Measurements from ENCODE around the gene CCDC88C. TPM values are rescaled to one million over a fixed set of nuclear protein-coding genes. Genes with fewer than 3 reads are reported as not detected.

The CCDC88C gene, protein sequence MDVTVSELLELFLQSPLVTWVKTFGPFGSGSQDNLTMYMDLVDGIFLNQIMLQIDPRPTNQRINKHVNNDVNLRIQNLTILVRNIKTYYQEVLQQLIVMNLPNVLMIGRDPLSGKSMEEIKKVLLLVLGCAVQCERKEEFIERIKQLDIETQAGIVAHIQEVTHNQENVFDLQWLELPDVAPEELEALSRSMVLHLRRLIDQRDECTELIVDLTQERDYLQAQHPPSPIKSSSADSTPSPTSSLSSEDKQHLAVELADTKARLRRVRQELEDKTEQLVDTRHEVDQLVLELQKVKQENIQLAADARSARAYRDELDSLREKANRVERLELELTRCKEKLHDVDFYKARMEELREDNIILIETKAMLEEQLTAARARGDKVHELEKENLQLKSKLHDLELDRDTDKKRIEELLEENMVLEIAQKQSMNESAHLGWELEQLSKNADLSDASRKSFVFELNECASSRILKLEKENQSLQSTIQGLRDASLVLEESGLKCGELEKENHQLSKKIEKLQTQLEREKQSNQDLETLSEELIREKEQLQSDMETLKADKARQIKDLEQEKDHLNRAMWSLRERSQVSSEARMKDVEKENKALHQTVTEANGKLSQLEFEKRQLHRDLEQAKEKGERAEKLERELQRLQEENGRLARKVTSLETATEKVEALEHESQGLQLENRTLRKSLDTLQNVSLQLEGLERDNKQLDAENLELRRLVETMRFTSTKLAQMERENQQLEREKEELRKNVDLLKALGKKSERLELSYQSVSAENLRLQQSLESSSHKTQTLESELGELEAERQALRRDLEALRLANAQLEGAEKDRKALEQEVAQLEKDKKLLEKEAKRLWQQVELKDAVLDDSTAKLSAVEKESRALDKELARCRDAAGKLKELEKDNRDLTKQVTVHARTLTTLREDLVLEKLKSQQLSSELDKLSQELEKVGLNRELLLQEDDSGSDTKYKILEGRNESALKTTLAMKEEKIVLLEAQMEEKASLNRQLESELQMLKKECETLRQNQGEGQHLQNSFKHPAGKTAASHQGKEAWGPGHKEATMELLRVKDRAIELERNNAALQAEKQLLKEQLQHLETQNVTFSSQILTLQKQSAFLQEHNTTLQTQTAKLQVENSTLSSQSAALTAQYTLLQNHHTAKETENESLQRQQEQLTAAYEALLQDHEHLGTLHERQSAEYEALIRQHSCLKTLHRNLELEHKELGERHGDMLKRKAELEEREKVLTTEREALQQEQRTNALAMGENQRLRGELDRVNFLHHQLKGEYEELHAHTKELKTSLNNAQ (N-terminal part only)
- 68.0 TPM for total RNA-seq (ENCODE audit: unreplicated experiment)
- long read RNA-seq, partial matches to known transcripts, result 3 of 10 reads
- long read RNA-seq, other reads (novel, unspliced or antisense), result 7 of 10 reads

GRCh38 chr14:91417120-91417982 is at the start of gene CCDC88C:
CCDC88C (minus strand) TSS chr14:91417820; CDS start chr14:91417690, 130 bp downstream.
- peak; percentile 73 for DNase-seq
- no peaks in the 10 kb centered on the region for H3K36me3 Mint-ChIP-seq (ENCODE audit: unreplicated experiment)
- peak within 1 kb of the TSS; percentile 95 for H3K4me3 Mint-ChIP-seq (ENCODE audit: unreplicated experiment)
- H3K9me3 Mint-ChIP-seq (ENCODE audit: unreplicated experiment), result peaks cover 10% of the 10 kb centered on the region
- TF ChIP-seq, protein P1, sequence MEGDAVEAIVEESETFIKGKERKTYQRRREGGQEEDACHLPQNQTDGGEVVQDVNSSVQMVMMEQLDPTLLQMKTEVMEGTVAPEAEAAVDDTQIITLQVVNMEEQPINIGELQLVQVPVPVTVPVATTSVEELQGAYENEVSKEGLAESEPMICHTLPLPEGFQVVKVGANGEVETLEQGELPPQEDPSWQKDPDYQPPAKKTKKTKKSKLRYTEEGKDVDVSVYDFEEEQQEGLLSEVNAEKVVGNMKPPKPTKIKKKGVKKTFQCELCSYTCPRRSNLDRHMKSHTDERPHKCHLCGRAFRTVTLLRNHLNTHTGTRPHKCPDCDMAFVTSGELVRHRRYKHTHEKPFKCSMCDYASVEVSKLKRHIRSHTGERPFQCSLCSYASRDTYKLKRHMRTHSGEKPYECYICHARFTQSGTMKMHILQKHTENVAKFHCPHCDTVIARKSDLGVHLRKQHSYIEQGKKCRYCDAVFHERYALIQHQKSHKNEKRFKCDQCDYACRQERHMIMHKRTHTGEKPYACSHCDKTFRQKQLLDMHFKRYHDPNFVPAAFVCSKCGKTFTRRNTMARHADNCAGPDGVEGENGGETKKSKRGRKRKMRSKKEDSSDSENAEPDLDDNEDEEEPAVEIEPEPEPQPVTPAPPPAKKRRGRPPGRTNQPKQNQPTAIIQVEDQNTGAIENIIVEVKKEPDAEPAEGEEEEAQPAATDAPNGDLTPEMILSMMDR (IDR thresholded peaks at IDR 0.05; ENCODE audit: partially characterized antibody, unreplicated experiment), result no peak
- H3K27ac Mint-ChIP-seq (ENCODE audit: unreplicated experiment), result no peak within 1 kb of the TSS
- H3K27me3 Mint-ChIP-seq (ENCODE audit: unreplicated experiment), result peaks cover 13% of the 10 kb centered on the region
- H3K4me1 Mint-ChIP-seq (ENCODE audit: low read depth, unreplicated experiment), result peaks cover 24% of the 10 kb centered on the region

GRCh38 chr14:91466192-91466591 is 48.6 kb upstream of the CCDC88C start:
- Mint-ChIP-seq H3K36me3 (ENCODE audit: unreplicated experiment) (no peaks in the 10 kb centered on the region), H3K4me1 (ENCODE audit: low read depth, unreplicated experiment) (no peaks in the 10 kb centered on the region), H3K9me3 (ENCODE audit: unreplicated experiment) (no peaks in the 10 kb centered on the region), H3K4me3 (ENCODE audit: unreplicated experiment) (no peak overlapping the region), H3K27me3 (ENCODE audit: unreplicated experiment) (no peaks in the 10 kb centered on the region), H3K27ac (ENCODE audit: unreplicated experiment) (no peak overlapping the region)
- TF ChIP-seq, protein P1 (IDR thresholded peaks at IDR 0.05; ENCODE audit: partially characterized antibody, unreplicated experiment), result no peak
- no peak for DNase-seq

DNA sequence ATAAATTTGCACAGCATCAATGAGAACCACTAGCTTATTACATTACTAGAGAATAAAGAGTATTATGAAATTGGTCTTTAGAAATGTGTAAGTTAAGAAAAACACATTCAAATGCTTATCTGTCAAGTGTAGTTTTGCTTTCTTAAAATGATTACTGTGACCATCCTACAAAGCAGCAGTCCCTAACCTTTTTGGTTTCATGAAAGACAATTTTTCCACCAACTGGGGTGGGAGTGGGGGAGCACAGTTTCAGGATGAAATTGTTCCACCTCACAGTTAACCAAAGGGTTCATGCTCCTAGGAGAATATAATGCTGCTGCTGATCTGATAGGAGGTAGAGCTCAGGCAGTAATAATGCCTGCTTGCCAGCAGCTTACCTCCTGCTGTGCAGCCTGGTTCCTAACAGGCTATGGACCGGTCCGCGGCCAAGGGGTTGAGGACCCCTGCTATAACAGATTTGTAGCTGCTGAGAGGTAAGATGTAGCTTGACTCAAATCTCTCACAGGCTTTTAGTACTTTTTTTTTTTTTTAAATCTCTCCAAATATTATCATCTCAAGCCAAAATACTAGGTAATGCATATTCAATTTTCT is 47.1 kb upstream of the CCDC88C start:
- TF ChIP-seq, protein P1 (IDR thresholded peaks at IDR 0.05; ENCODE audit: partially characterized antibody, unreplicated experiment), result no peak
- no peaks in the 10 kb centered on the region for H3K4me1 Mint-ChIP-seq (ENCODE audit: low read depth, unreplicated experiment)
- H3K9me3 Mint-ChIP-seq (ENCODE audit: unreplicated experiment), result no peaks in the 10 kb centered on the region
- no peaks in the 10 kb centered on the region for H3K36me3 Mint-ChIP-seq (ENCODE audit: unreplicated experiment)
- H3K4me3 Mint-ChIP-seq (ENCODE audit: unreplicated experiment), result no peak overlapping the region
- H3K27me3 Mint-ChIP-seq (ENCODE audit: unreplicated experiment), result no peaks in the 10 kb centered on the region
- no peak overlapping the region for H3K27ac Mint-ChIP-seq (ENCODE audit: unreplicated experiment)
- DNase-seq, result no peak

DNA sequence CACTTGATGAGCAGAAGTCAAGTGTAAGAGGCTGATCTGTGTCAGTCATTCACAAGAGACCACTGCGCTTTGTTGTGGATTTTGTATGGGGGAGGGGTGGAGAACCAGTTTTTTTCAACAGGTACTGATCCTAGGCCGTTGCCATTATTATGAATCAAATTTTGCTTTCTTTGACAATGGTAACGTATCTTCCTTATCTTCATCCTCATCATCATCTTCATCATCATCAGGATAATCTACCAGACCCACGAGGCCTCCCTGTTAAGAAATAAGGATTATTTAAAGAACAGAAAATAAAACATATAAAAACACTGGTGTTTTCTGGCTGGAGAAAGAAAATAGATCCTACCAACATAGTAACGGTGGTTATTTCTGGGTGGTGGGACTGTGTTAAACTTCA is 41.0 kb upstream of the CCDC88C start:
- no peak overlapping the region for H3K4me3 Mint-ChIP-seq (ENCODE audit: unreplicated experiment)
- H3K36me3 Mint-ChIP-seq (ENCODE audit: unreplicated experiment), result no peaks in the 10 kb centered on the region
- peaks cover under 1% of the 10 kb centered on the region for H3K27me3 Mint-ChIP-seq (ENCODE audit: unreplicated experiment)
- H3K9me3 Mint-ChIP-seq (ENCODE audit: unreplicated experiment), result no peaks in the 10 kb centered on the region
- no peak for DNase-seq
- H3K4me1 Mint-ChIP-seq (ENCODE audit: low read depth, unreplicated experiment), result no peaks in the 10 kb centered on the region
- TF ChIP-seq, protein P1 (IDR thresholded peaks at IDR 0.05; ENCODE audit: partially characterized antibody, unreplicated experiment), result no peak
- H3K27ac Mint-ChIP-seq (ENCODE audit: unreplicated experiment), result no peak overlapping the region

All from glutamatergic neuron (in vitro differentiated cells).